Measurements from ENCODE around the gene HLA-DRB1.
"Not testable (repeated sequence)": the region's sequence is repeated elsewhere in the genome, so short reads cannot be mapped to it uniquely, and the experiment has no call there.

HLA-DRB1 gene

GRCh38 chr6:32558426-32559057 lies 31.1 kb downstream of the HLA-DRB1 start:
- no peak for DNase-seq (ENCODE audit: low spot score)

- no peak for DNase-seq (ENCODE audit: low spot score)
Measured at GRCh38 chr6:32554116-32554965, 35.3 kb downstream of the HLA-DRB1 start.

- DNase-seq (ENCODE audit: low spot score), result no peak
Measured at GRCh38 chr6:32553037-32553742, 36.5 kb downstream of the HLA-DRB1 start.

GRCh38 chr6:32551410-32551809 lies 38.2 kb downstream of the HLA-DRB1 start:
- DNase-seq (ENCODE audit: low spot score), result no peak

GRCh38 chr6:32539839-32540238 lies 49.8 kb downstream of the HLA-DRB1 start:
- DNase-seq (ENCODE audit: low spot score), result no peak

- DNase-seq (ENCODE audit: low spot score), result not testable (repeated sequence)
Measured at GRCh38 chr6:32530431-32530793, 59.2 kb downstream of the HLA-DRB1 start.

- no peak for DNase-seq (ENCODE audit: low spot score)
Measured at GRCh38 chr6:32529697-32530430, 59.8 kb downstream of the HLA-DRB1 start, which contains the start of gene HLA-DRB5. TSS of gene HLA-DRB5 (minus strand) at chr6:32530287. CDS start at chr6:32530224, 63 bp downstream.
